SK-N-SH (cell line): ENCODE measurements around the gene TLCD5. TPM values are rescaled to one million over a fixed set of nuclear protein-coding genes. Genes with fewer than 3 reads are reported as not detected.

ENCODE experiments used
- CTCF ChIA-PET: fragments of 300-600, 350-600 bp; formaldehyde crosslinking; extraction: SDS; loops from one replicate; lab custom pipeline; 2021; lab: Yijun Ruan, JAX
- POLR2A ChIA-PET: fragments of 350-600 bp; sonication (Branson Sonifier 250); formaldehyde crosslinking; extraction: SDS; loops from one replicate; lab custom pipeline; 2020; ENCODE audit warnings: antibody characterized with exemption, inconsistent platforms; lab: Yijun Ruan, JAX
- DNase-seq: peaks from one replicate; pipeline ENCODE4 v3.0.0; 2012
- H2AFZ ChIP-seq: fragments of 200-600 bp; sonication (generic); 2 replicates; pipeline ENCODE4 v1.8.1; 2016; ENCODE audit warnings: antibody characterized with exemption, mild to moderate bottlenecking, low read depth
- H3F3A ChIP-seq: fragments of 200-600 bp; sonication (generic); replicated peaks from 2 replicates; pipeline ENCODE3; 2016; ENCODE audit warnings: antibody characterized with exemption, mild to moderate bottlenecking; ENCODE audit not compliant: insufficient read depth
- H3K27ac ChIP-seq, 2 experiments: fragments of 200-500 bp in 1 of 2; fragments of 200-600 bp in 1 of 2; sonication (Bioruptor generic) in 1 of 2; sonication (generic), shearing (Covaris generic) in 1 of 2; 2 replicates each; pipeline versions ENCODE4 v1.5.1 to v1.6.1; 2014 to 2016; ENCODE audit warnings: low read depth in 2 of 2, inconsistent platforms in 1 of 2, low read length in 1 of 2, mild to moderate bottlenecking in 1 of 2, mixed read lengths in 1 of 2
- H3K27me3 ChIP-seq: fragments of 200-600 bp; sonication (generic), shearing (Covaris generic); 2 replicates; pipeline ENCODE4 v1.6.1; 2016; ENCODE audit warnings: mixed run types; ENCODE audit not compliant: insufficient read depth
- H3K36me3 ChIP-seq, 2 experiments: fragments of 200-500 bp in 1 of 2; fragments of 200-600 bp in 1 of 2; sonication (Bioruptor generic) in 1 of 2; sonication (generic) in 1 of 2; replicated peaks in 1 of 2; 2 replicates each; pipeline versions ENCODE3 to v1.5.1; 2014 to 2016; ENCODE audit warnings: low read length in 1 of 2, mild to moderate bottlenecking in 1 of 2; ENCODE audit not compliant: insufficient read depth in 2 of 2, control insufficient read depth in 1 of 2
- H3K4me1 ChIP-seq, 2 experiments: fragments of 200-500 bp in 1 of 2; fragments of 200-600 bp in 1 of 2; sonication (Bioruptor generic) in 1 of 2; sonication (generic), shearing (Covaris generic) in 1 of 2; 2 replicates each; pipeline versions ENCODE4 v1.5.1 to v1.6.1; 2014 to 2016; ENCODE audit warnings: low read depth in 1 of 2, low read length in 1 of 2, mixed run types in 1 of 2; ENCODE audit not compliant: insufficient read depth in 2 of 2, control insufficient read depth in 1 of 2
- H3K4me2 ChIP-seq: fragments of 200-600 bp; sonication (generic), shearing (Covaris generic); 2 replicates; pipeline ENCODE4 v1.6.1; 2017; ENCODE audit warnings: mixed run types
- H3K4me3 ChIP-seq, 2 experiments: fragments of 200-500 bp in 1 of 2; fragments of 200-600 bp in 1 of 2; sonication (Bioruptor generic) in 1 of 2; sonication (generic), shearing (Covaris generic) in 1 of 2; 2 replicates each; pipeline versions ENCODE4 v1.5.1 to v1.8.1; 2014 to 2016; ENCODE audit warnings: low read depth in 2 of 2, inconsistent platforms in 1 of 2, low read length in 1 of 2, mild to moderate bottlenecking in 1 of 2, mixed read lengths in 1 of 2, moderate library complexity in 1 of 2
- H3K79me2 ChIP-seq: fragments of 200-600 bp; sonication (generic); 2 replicates; pipeline ENCODE4 v1.8.1; 2017; ENCODE audit warnings: mild to moderate bottlenecking; ENCODE audit not compliant: insufficient read depth
- H3K9ac ChIP-seq: fragments of 200-600 bp; sonication (generic); 2 replicates; pipeline ENCODE4 v1.6.1; 2017; ENCODE audit warnings: mixed run types
- H3K9me2 ChIP-seq: fragments of 200-600 bp; sonication (generic); 2 replicates; pipeline ENCODE4 v1.6.1; 2017; ENCODE audit warnings: mixed run types
- H3K9me3 ChIP-seq: fragments of 200-600 bp; sonication (generic); 2 replicates; pipeline ENCODE4 v1.6.1; 2017; ENCODE audit warnings: mixed run types, mild to moderate bottlenecking, moderate library complexity
- H4K20me1 ChIP-seq: fragments of 200-600 bp; sonication (generic); 2 replicates; pipeline ENCODE4 v1.6.1; 2017; ENCODE audit warnings: mild to moderate bottlenecking, mixed run types; ENCODE audit not compliant: insufficient read depth
- EP300 ChIP-seq, 2 experiments: IDR thresholded peaks; 2 replicates each; pipeline versions ENCODE4 v1.4.0 to v1.6.1; 2012; ENCODE audit warnings: borderline replicate concordance in 1 of 2, low read depth in 1 of 2, low read length in 1 of 2
- FOSL2 ChIP-seq: IDR thresholded peaks from 2 replicates; pipeline ENCODE4 v1.4.0; 2012; ENCODE audit warnings: low read depth, mild to moderate bottlenecking, moderate library complexity, borderline replicate concordance
- GABPA ChIP-seq: IDR thresholded peaks from 2 replicates; pipeline ENCODE4 v1.4.0; 2012; ENCODE audit warnings: low read depth, mild to moderate bottlenecking
- GATA2 ChIP-seq: sonication (generic); formaldehyde crosslinking; IDR thresholded peaks from 2 replicates; pipeline ENCODE4 v1.5.0; 2020; ENCODE audit warnings: mild to moderate bottlenecking, missing genetic modification reagents
- JUND ChIP-seq: IDR thresholded peaks from 2 replicates; pipeline ENCODE4 v1.4.0; 2012
- MXI1 ChIP-seq: IDR thresholded peaks from 2 replicates; pipeline ENCODE4 v1.6.1; 2012; ENCODE audit warnings: mild to moderate bottlenecking, low read depth, low read length, improper control_type of control experiment
- NFIC ChIP-seq: IDR thresholded peaks from 2 replicates; pipeline ENCODE4 v1.4.0; 2012; ENCODE audit warnings: borderline replicate concordance
- RAD21 ChIP-seq: IDR thresholded peaks from 2 replicates; pipeline ENCODE4 v1.6.1; 2012; ENCODE audit warnings: mild to moderate bottlenecking, low read length
- RFX5 ChIP-seq: IDR thresholded peaks from 2 replicates; pipeline ENCODE4 v1.6.1; 2012; ENCODE audit warnings: mild to moderate bottlenecking, improper control_type of control experiment, low read length
- RXRA ChIP-seq: IDR thresholded peaks from 2 replicates; pipeline ENCODE4 v1.4.0; 2012; ENCODE audit warnings: low read depth, mild to moderate bottlenecking, borderline replicate concordance
- SIN3A ChIP-seq: IDR thresholded peaks from 2 replicates; pipeline ENCODE4 v1.6.1; 2012; ENCODE audit warnings: low read depth, mild to moderate bottlenecking, low read length, moderate library complexity, borderline replicate concordance
- SMC3 ChIP-seq: IDR thresholded peaks from 2 replicates; pipeline ENCODE4 v1.6.1; 2012; ENCODE audit warnings: low read depth, low read length, improper control_type of control experiment
- TAF1 ChIP-seq: IDR thresholded peaks from 2 replicates; pipeline ENCODE4 v1.6.1; 2012; ENCODE audit warnings: low read depth, mild to moderate bottlenecking, low read length, moderate library complexity, borderline replicate concordance
- TCF12 ChIP-seq: IDR thresholded peaks from 2 replicates; pipeline ENCODE4 v1.4.0; 2012
- YY1 ChIP-seq: IDR thresholded peaks from 2 replicates; pipeline ENCODE4 v1.4.0; 2012; ENCODE audit warnings: low read depth, mild to moderate bottlenecking
- polyA plus RNA-seq, 3 experiments: library from polyadenylated mRNA; depleted of rRNA; stranded (reverse); fragments of >200 nt; gene quantifications; 2 replicates each; pipeline ENCODE4 v1.2.3, GENCODE V29; 2012
- TF ChIP-seq, protein P1 (sequence below): fragments of 150-350 bp; IDR thresholded peaks from 2 replicates; pipeline ENCODE4 v1.6.1; 2016; ENCODE audit warnings: mild to moderate bottlenecking, low read depth, low read length
- TF ChIP-seq, protein P2 (sequence below): IDR thresholded peaks from 2 replicates; pipeline ENCODE4; 2012
- TF ChIP-seq, protein P3 (sequence below): IDR thresholded peaks from 2 replicates; pipeline ENCODE4 v1.6.1; 2012; ENCODE audit warnings: mild to moderate bottlenecking, low read depth, low read length, moderate library complexity
- TF ChIP-seq, protein P4 (sequence below): IDR thresholded peaks from 2 replicates; pipeline ENCODE4 v1.4.0; 2012; ENCODE audit warnings: low read depth, borderline replicate concordance

The TLCD5 gene
- polyA plus RNA-seq, 1 of the 3 experiments (the other 2 are of a cell fraction) = 12.7 TPM

DNA sequence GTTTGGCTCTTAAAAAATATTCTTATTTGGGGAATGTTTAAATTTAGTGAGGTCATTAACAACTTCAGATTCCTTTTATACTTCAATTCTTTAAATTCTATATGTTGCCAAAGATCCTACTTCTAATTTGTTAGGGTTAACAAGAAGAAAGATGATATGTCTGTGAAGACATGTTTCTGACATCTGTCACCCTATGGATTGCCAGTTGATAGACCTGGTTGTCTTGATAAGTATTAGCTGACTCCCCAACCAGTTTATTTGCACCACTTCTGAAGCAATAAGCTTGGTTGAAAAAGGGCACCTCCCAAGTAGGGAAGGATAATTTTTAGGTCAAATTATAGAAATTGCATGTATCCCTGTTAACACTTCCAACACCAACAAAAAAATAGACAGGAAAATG lies 40.4 kb downstream of the TLCD5 start:
- Histone ChIP-seq H3K4me3 (no peak overlapping the region), H3K9ac (no peak overlapping the region), H3K79me2 (peaks cover 98% of the 10 kb centered on the region), H3K4me2 (no peak overlapping the region), H4K20me1 (peaks cover 92% of the 10 kb centered on the region), H3F3A (peaks cover 13% of the 10 kb centered on the region), H2AFZ (no peak overlapping the region), H3K27me3 (no peaks in the 10 kb centered on the region), H3K36me3 (no peaks in the 10 kb centered on the region), H3K9me2 (no peaks in the 10 kb centered on the region), H3K9me3 (no peaks in the 10 kb centered on the region), H3K27ac (no peak overlapping the region), H3K4me1 (peaks cover 0 to 14% of the 10 kb centered on the region in 2 experiments; a peak in 1 of 4 replicates)
- DNase-seq = no peak
- TF ChIP-seq YY1 (no peak), EP300 (IDR thresholded peaks at IDR 0.05; ENCODE audit: borderline replicate concordance in 1 of 2, low read depth in 1 of 2, low read length in 1 of 2) (no peak), SMC3 (no peak), JUND (no peak), TCF12 (no peak), NFIC (no peak)
- TF ChIP-seq, protein P1, sequence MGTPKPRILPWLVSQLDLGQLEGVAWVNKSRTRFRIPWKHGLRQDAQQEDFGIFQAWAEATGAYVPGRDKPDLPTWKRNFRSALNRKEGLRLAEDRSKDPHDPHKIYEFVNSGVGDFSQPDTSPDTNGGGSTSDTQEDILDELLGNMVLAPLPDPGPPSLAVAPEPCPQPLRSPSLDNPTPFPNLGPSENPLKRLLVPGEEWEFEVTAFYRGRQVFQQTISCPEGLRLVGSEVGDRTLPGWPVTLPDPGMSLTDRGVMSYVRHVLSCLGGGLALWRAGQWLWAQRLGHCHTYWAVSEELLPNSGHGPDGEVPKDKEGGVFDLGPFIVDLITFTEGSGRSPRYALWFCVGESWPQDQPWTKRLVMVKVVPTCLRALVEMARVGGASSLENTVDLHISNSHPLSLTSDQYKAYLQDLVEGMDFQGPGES = no peak
- ChIA-PET CTCF (interaction anchor here (1.0 kb wide), 1 partner anchor 28 kb away, joined by 3 read pairs; no protein-coding TSS in a partner anchor), POLR2A (no interaction called here)

DNA sequence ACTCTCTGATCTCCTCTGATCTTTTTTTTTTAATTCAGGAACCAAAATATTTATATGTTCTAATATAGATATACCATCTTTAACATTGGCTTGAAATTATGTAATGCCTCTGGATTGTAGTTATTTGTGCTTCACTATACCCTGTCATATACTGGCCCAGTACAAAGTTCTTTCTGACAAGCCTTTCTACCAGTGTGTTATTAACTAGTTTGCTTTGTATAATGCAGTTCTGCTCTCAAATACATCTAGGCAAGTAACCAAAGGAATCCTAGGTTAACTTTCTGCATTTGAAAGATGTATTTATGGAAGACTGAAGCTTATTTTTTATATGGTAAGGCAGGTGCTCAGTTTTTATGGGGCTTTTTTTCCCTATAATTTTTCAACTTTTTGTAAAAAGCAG lies 47.2 kb downstream of the TLCD5 start:
- H3K4me1 ChIP-seq = peaks cover 2 to 6% of the 10 kb centered on the region in 2 experiments; a peak in 3 of 4 replicates
- H3K9ac ChIP-seq = no peak overlapping the region
- H2AFZ ChIP-seq = no peak overlapping the region
- H3K4me3 ChIP-seq = no peak overlapping the region
- H3K36me3 ChIP-seq = peaks cover 0 to 5% of the 10 kb centered on the region in 2 experiments
- ChIA-PET POLR2A (no interaction called here), CTCF (interaction anchor here (1.0 to 1.2 kb wide), 3 partner anchors 12 to 37 kb away, joined by 3 to 5 read pairs (median 3); no protein-coding TSS in a partner anchor)
- H3K9me3 ChIP-seq = no peaks in the 10 kb centered on the region
- peaks cover 4% of the 10 kb centered on the region for H3F3A ChIP-seq
- TF ChIP-seq SMC3 = no peak
- TF ChIP-seq YY1 = no peak
- TF ChIP-seq NFIC = no peak
- TF ChIP-seq RXRA = no peak
- TF ChIP-seq MXI1 = no peak
- TF ChIP-seq RAD21 = no peak
- TF ChIP-seq, protein P2, sequence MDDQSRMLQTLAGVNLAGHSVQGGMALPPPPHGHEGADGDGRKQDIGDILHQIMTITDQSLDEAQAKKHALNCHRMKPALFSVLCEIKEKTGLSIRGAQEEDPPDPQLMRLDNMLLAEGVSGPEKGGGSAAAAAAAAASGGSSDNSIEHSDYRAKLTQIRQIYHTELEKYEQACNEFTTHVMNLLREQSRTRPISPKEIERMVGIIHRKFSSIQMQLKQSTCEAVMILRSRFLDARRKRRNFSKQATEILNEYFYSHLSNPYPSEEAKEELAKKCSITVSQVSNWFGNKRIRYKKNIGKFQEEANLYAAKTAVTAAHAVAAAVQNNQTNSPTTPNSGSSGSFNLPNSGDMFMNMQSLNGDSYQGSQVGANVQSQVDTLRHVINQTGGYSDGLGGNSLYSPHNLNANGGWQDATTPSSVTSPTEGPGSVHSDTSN = no peak
- TF ChIP-seq JUND = no peak
- no peak for TF ChIP-seq GATA2 (CRISPR knock-in tag)
- TF ChIP-seq, protein P3, sequence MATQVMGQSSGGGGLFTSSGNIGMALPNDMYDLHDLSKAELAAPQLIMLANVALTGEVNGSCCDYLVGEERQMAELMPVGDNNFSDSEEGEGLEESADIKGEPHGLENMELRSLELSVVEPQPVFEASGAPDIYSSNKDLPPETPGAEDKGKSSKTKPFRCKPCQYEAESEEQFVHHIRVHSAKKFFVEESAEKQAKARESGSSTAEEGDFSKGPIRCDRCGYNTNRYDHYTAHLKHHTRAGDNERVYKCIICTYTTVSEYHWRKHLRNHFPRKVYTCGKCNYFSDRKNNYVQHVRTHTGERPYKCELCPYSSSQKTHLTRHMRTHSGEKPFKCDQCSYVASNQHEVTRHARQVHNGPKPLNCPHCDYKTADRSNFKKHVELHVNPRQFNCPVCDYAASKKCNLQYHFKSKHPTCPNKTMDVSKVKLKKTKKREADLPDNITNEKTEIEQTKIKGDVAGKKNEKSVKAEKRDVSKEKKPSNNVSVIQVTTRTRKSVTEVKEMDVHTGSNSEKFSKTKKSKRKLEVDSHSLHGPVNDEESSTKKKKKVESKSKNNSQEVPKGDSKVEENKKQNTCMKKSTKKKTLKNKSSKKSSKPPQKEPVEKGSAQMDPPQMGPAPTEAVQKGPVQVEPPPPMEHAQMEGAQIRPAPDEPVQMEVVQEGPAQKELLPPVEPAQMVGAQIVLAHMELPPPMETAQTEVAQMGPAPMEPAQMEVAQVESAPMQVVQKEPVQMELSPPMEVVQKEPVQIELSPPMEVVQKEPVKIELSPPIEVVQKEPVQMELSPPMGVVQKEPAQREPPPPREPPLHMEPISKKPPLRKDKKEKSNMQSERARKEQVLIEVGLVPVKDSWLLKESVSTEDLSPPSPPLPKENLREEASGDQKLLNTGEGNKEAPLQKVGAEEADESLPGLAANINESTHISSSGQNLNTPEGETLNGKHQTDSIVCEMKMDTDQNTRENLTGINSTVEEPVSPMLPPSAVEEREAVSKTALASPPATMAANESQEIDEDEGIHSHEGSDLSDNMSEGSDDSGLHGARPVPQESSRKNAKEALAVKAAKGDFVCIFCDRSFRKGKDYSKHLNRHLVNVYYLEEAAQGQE = no peak
- TF ChIP-seq, protein P4, sequence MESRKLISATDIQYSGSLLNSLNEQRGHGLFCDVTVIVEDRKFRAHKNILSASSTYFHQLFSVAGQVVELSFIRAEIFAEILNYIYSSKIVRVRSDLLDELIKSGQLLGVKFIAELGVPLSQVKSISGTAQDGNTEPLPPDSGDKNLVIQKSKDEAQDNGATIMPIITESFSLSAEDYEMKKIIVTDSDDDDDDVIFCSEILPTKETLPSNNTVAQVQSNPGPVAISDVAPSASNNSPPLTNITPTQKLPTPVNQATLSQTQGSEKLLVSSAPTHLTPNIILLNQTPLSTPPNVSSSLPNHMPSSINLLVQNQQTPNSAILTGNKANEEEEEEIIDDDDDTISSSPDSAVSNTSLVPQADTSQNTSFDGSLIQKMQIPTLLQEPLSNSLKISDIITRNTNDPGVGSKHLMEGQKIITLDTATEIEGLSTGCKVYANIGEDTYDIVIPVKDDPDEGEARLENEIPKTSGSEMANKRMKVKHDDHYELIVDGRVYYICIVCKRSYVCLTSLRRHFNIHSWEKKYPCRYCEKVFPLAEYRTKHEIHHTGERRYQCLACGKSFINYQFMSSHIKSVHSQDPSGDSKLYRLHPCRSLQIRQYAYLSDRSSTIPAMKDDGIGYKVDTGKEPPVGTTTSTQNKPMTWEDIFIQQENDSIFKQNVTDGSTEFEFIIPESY = no peak
- TF ChIP-seq GABPA = no peak
- no peak for TF ChIP-seq TAF1
- TF ChIP-seq FOSL2 = no peak
- TF ChIP-seq RFX5 = no peak
- TF ChIP-seq SIN3A = no peak
- no peak for TF ChIP-seq EP300 (IDR thresholded peaks at IDR 0.05; ENCODE audit: borderline replicate concordance in 1 of 2, low read depth in 1 of 2, low read length in 1 of 2)
- TF ChIP-seq, all 33 proteins: peak for 0
- Histone ChIP-seq H3K27ac (peak overlapping the region in 1 of 2 experiments; percentile 30; a peak in 2 of 4 replicates), H3K4me2 (no peak overlapping the region), H4K20me1 (peaks cover 74% of the 10 kb centered on the region), H3K9me2 (no peaks in the 10 kb centered on the region), H3K27me3 (no peaks in the 10 kb centered on the region), H3K79me2 (peaks cover 99% of the 10 kb centered on the region)
- DNase-seq = no peak
